ENCODE data around the gene ZNF580. TPM values are rescaled to one million over a fixed set of nuclear protein-coding genes. Genes with fewer than 3 reads are reported as not detected.

ZNF580 gene
- total and polyA plus RNA-seq, 2 of the 8 experiments (the other 6 are each of a cell fraction or from before 2014, with no cell fraction given): 12.0 to 24.6 TPM

- TF ChIP-seq SIN3A (conservative IDR thresholded peaks at IDR 0.05 in 1 of 2, IDR thresholded peaks at IDR 0.05 in 1 of 2; ENCODE audit: low read depth in 1 of 2, low read length in 2 of 2) (no peak), RFX5 (IDR thresholded peaks at IDR 0.05; ENCODE audit: borderline replicate concordance, low read depth, low read length) (no peak), POLR2A (IDR thresholded peaks at IDR 0.05; ENCODE audit: control extremely low read depth in 1 of 2, low read depth in 2 of 2, low read length in 2 of 2) (no peak)
Observed at GRCh38 chr19:55690109-55690768, 49.4 kb downstream of the ZNF580 start (continued).

Data from H1 (cell line).